GM19438 (cell line): ENCODE data around the gene SYNE3.

Experiments used
- ATAC-seq: cut with Tn5 transposase; IDR thresholded peaks from one replicate; pipeline ENCODE4 v1.9.1; 2021; ENCODE audit warnings: low read depth; ENCODE audit not compliant: unreplicated experiment

Gene SYNE3

DNA sequence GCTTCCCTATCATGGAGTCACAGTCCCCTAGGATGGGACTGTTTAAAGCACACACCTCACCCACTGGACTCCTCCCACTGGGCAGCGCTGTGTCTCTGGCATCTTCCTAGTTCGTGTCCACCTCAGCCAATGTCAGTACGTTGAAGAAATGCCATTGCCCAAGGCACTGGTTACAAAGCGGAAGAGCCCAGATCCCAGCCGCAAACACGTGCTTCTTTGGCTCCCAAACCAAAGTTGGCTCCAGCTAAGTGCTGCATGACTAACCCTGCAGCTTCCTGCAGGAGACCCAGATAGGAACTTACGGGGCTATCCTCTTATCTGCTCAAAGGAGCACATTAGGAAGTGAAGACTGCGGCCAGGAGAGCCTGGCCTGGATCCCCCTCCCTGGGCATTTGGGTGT is 9.3 kb downstream of the SYNE3 start:
- ATAC-seq, result no peak

DNA sequence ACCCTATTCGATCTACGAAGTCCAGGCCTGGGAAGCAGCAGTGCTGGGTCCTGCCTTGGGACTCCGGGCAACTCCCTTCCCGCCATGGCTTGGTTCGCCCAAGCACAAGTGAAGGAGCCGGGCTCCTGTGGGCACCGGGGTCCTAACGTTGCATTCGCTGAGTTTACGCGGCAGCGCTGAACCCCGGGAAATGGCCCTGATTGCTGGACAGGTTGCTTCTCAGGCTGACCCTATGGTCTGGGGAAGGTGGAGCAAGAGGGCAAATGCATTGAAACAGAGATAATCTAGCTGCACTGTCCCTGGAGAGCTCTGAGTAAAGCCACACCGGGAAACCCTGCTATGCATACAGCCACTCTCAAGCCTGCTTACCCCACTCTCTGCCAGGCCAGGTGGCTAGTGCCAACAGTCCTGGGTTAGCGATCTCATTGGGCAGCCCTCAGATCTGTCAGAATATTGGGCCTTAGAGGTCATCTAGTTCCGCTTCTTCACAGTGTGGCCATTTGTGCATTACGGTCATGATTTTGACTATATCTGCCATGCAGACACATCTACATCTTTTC is 11.3 kb downstream of the SYNE3 start:
- ATAC-seq, result no peak

DNA sequence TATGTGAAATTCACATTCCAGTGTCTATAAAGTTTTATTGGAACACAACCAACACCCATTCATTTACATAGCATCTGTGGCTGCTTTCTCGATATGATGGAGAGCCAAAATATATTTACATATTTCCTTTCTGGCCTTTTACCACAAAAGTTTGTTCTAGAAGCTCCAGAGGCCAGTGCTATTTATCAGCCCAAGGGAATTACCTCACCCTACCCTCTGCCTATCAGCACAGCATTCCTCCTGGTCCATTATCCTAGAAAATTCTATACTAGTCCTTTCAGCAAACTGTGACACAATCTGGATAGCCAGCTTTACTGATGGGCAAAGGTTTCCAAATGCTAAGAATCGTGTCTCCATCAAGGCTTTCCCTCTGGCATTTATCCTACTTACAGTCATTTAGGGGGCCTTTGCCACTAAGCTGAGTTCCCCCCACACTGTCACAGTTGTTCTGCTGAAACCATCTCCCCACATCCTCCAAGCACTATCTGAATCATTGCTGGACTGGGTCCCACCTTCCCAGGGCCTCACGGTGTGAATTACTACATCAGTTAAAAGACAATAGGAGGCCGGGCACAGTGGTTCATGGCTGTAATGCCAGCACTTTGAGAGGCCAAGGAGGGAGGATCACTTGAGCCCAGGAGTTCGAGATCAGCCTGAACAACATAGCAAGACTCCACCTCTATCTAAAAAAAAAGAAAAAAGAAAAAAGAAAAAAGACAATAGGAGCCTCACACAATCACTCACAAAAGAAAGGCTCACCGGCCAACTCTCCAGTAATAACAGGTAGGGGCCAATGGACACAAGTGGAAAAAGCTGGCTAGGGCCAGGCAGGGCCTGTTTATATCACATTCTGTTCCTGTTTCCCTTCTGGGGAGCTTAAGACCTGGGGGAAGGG is 12.1 kb downstream of the SYNE3 start:
- peak; percentile 27 for ATAC-seq

DNA sequence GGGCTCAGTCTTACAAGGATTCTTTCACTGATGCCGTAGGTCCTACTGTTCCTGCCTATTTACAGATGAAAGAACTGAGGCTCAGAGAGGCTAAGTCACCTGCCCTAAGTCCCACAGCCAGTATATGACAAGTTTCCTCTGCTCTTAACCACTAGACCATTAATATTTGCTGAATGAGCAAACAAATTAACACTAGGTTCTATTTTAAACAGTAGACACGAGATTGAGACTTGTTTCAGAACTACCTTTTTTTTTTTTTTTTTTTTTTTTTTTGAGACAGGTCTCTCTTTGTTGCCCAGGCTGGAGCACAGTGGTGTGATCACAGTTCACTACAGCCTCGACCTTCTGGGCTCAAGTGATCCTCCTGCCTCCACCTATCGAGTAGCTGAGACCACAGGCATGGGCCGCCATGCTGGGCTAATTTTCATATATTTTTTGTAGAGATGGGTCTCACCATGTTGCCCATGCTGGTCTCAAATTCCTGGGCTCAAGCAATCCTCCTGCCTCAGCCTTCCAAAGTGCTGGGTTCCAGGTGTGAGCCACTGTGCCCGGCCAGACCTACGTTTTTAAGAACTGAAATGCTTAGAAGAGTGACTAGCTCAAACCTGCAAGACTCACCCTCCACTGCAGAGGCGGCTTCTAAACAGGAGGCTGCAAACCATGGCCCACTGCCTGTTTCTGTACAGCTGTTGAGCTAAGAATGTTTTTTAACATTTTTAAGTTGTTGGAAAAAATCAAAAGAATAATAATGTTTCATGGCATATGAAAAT is 12.9 kb downstream of the SYNE3 start:
- peak; percentile 32 for ATAC-seq

DNA sequence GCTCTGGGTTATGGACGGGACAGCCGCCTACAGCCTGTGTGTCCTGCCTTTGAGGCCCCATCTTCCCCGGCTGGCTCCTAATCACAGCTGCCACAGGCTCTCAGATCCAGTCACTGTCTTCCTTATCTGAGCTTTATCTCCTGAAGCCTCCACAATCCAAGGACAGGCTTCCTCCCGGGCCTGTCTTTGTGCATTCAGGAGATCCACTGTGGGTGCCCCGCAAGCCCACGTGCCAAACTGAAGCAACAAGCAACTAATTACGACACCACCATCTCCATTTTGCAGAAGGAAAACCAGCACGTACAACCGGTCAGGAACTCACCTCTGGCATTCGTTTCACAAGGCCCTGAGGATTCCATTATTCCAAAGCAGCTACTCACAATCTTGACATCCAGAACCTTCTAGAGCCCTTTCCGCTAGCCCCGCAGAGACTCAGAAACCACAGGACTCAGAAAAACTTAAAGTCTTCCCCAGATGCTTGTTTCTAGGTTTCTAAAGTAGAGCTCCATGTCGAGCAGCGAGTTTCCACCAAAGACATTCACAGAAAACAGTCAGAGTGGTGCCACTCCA is 14.0 kb downstream of the SYNE3 start:
- ATAC-seq, result no peak

DNA sequence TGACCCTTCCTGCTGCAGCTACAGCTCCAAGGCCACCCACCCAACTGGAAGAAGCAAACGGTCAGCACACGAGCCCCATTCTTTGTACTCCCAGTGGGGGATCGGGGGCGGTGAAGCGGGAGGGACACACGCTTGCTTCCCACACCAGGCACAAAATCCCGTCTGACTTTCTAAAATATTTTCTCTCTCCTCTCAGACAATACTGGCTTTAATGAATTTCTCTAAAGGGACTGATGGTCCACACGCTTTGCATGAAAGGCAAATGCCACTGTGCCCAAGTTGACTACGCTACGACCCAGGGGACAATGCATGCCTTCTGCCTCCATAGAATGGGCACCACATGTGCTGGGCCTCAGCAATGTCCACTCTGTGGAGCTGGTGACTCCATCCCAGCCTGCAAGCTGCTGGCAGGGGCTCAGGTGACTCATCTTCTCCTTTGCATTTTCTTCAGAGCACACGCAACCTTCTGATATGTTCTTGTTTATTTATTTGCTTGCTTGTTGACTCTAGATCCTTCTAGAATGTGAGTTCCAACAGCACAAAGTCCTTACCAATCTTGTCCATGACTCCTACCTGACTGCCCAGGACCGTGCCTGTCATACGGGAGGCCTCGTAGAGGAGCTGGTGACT is 15.6 kb downstream of the SYNE3 start:
- ATAC-seq, result no peak

DNA sequence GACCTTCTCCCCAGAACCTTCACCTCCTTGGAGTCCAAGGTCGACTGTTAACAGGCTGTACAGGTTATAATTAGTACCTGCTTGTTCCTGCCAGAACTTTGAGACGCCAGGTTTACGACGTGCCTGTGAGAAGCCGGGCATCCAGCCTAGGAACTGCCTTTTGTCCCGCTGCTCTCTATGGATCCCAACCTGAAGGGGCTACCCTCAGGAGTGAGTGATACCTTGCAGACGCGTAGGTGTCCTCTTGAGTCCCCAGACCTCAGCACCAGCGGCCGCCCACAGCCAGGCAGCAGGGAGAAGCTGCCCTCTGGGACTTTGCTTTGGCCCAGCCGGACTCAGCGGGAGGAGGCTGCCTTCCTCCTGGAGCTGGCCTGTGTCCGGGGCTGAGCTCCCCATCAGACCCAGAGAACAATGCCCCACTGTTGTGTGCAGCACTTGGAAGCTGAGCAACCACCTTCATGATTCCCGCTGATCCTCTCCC is 16.2 kb downstream of the SYNE3 start:
- ATAC-seq, result no peak

DNA sequence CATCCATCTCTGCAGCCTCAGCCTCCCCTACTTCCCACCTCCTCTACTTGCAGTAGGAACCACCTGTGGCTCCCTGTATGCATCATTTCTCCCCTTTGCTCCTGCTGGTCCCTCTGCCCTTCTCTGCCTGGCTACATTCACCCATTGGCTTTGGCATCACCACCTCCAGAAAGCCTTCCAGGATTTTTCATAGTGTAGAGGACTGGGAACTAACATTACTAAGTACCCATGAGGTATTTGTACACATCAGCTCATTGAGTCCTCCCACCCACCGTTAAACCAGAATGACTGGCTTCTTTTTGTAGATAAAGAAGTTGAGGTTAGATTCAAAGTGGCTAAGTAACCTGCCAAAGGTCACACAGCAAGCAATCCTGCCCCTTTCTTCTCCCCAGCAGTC is 17.1 kb downstream of the SYNE3 start:
- no peak for ATAC-seq

DNA sequence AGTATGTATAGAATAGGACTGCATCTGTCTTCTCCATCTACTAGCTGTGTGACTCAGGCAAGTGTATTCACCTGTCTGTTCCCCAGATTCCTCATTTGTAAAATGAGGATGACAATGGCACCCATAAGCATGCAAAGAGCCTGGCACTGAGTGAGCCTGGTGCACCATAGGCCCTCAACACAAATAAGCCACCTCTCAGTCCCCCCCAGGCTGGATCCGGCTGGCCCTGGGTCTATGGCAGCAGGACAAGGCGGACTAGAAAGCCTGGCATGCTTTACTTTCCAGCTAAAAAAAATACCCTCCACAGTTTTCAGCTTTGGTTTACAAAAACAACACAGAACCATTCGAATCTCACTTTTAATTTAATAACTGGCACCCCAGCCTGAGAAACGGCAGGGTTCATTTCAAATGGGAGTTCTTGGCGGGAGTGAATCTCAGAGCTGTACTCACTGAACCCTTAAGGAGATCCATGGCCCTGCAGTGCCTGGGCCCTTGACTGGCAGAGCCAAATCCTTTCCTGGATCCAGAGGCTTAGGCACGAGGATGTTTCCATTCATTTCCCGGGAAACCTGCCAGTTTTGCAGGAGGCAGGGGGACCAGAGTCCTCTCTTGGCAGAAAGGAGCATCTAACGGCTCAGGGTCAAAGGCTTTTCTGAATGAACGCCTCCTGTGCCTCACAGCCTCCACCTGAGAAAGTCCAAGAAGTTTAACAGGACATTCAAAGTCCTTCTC is 17.7 kb downstream of the SYNE3 start:
- ATAC-seq, result no peak

DNA sequence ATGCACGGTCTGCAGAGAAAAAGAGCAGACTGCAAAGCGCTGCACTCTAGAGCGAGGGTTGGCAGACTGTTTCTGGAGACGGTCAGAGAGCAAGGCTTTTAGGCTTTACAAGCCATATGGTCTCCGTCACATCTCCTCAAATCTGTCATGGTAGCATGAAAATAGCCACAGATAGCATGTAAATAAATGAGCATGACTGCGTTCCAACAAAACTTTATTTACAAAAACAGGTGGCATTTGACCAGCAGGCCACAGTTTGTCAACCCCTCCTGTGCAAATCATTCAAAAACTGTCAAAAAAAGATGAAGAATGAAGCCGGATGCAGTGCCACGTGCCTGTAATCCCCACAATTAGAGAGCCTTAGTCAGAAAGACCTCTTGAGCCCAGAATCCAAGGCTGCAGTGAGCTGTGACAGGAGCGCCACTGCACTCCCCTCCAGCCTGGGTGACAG is 18.9 kb downstream of the SYNE3 start:
- ATAC-seq, result no peak

DNA sequence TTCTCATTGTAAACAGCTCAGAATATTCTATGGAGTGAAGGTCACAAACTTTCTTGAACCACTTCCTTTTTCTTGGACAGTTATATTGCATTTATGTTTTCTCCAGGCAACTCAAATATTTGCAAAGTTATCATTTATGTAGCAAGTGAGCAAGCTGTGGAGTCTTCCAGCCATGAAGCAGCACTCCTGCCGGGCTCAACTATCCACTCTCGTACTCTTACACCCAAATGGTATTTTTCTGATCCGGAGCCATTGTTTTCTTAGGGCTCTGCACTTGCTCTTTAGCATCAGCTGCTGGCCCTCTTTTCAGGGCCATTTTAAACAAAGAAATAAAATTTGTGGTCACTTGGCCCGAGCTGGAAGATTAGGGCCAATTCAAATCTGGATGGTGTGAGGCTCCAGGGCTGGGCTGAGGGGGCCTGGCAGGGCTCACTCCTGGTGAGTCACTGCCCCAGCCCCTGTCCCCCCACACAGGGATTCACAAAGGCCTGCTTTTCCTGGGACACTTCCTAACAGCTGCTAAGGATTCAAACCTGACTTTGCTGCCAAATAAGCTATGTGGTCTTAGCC is 19.7 kb downstream of the SYNE3 start:
- ATAC-seq, result no peak

DNA sequence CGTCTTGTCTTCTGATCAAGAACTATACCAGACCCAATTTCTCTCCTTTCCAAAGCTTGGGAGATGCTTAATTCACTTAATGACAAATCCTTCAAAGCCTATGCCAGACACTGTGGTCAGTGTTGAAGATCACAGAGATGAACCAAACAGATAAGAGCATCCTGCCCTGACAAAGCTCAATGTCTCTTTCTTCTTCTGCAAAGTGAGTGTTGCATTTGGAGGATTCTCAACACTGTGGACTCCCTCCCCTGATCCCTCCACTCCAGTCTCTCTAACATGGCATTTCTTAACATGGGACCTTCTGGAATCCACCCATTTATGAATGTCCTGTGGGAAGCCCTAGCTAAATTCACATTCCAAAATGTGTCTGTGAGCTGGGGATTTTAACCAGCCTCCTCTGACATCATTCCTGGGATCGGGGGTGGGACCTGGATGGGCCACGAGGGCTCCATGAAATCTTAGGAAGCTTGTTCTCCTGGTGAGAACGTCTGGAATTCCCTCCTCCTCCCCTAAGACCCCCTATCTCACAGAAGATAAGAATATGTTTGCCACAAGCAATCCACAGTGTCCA is 20.3 kb downstream of the SYNE3 start:
- no peak for ATAC-seq

DNA sequence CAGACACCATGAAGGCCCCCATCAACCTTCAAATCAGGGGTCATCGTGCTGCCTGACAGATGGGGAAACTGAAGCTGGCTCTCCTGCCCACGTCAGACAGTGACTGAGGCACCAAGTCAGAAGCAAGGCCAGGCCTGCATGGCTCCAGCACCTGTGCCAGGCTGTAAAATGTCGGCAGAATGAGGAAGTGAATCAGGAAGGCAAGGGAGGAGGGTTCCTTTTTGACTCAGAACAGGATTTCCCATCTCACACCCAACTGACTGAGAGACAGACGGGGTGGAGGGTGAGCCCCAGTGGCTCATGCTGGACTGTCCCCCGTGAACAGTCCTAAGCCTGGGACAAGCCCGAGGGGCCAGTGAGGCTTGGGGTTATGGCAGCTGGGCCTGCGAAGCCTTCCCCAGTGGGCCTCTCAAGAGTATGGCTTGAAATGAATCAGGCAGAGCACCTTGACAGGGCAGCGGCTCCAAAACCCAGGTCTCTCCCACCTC is 20.9 kb downstream of the SYNE3 start:
- ATAC-seq, result peak; percentile 65

DNA sequence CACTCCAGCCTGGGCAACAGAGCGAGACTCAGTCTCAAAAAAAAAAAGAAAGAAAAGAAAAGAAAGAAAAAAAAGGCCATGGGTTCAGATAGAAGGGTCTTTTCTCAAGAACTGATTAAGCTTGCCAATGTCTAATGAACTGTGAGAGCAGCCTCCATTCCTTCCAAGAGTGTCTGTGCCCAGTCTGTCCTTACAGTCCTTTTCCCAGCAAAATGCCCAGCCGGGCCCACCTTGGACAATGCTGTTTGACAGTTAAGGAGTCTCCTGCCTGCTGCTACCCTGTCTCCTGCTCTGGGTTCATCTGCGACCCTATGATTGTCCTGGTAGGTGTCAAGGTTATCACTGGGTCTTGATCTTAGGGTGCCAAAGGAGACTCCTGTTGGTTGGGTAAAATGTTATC is 21.4 kb downstream of the SYNE3 start:
- peak; percentile 2 for ATAC-seq

DNA sequence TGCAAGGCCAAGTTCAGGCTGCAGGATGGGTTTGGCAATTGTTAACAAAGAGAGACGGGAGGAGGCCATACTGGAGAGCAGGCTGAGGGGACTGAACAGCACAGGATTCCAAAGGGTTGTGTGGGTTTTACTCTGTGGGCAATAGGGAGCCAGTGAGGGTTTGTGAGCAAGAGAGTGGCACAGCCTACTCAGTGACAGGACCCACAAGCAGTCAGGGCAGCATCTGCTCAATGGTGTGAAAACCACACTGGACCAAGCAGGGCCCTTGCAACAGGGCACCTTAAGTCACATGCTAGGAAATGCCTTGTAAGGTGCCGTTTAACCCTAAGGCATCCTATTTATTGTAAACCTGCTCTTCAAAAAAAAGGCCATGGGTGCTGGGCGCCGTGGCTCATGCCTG is 22.0 kb downstream of the SYNE3 start:
- ATAC-seq, result no peak

DNA sequence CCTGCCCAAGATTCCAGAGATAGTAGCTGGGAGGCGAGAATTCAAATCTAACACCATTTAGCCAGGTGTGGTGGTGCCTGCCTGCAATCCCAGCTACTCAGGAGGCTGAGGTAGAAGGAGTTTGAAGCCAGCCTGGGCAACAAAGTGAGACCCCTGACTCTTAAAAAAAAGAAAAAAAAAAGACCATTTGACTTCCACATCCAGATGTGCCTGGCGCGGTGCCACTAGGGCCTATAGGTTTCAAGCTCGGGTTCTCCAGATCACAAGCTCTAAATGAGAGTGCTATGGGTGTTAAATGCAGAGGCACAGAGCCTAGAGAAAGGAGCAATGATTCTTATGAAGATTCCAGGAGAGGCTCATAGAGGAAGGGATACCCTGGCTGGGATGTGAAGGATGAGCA is 22.5 kb downstream of the SYNE3 start:
- no peak for ATAC-seq

DNA sequence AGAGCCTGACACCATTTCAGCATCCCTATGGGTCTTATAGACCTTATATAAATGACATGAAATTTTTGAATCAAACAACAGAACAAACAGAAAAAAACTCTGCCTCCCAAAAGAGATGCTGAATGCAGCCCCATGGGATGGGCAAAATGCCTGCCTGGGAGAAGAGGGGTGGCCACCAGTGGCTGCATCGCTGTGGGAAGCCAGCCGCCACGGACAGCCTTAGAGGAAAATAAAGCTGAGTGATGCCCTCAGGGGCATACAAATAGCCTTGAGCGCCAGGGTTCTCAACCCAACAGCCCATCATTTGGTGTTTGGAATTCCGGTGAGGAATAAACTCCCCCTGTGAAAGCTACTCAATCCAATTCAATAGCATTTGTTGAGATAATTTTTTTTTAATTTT is 22.9 kb downstream of the SYNE3 start:
- no peak for ATAC-seq

DNA sequence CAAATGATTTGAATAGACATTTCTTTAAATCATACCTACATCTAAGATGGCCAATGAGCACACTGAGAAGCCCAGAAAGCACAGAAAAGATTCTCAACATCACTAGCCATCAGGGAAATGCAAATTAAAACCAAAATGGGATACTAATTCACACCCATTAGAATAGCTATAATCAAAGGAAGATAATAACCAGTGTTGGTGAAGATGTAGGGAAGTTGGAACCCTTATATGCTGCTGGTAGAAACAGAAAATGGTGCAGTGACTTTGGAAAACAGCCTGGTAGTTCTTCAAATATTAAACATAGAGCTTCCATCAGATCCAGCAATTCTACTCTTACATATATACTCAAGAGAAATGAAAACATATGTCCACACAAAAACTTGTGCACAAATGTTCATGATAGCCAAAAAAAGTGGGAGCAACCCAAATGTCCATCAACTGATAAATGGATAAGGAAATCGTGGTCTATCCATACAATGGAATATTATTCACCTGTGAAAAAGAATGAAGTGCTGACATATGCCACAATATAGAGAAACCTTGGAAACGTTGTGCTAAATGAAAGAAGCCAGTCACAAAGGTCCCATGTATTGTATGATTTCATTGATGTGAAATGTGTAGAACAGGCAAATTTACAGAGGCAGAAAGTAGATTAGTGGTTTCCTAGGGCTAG is 24.4 kb downstream of the SYNE3 start:
- ATAC-seq, result no peak
